ENCODE measurements around the gene NTRK3. TPM values are rescaled to one million over a fixed set of nuclear protein-coding genes. Genes with fewer than 3 reads are reported as not detected.

NTRK3 gene
- total RNA-seq, 4 donors from 2014 or later: 0.35 to 5.8 (median 3.0) TPM

DNA sequence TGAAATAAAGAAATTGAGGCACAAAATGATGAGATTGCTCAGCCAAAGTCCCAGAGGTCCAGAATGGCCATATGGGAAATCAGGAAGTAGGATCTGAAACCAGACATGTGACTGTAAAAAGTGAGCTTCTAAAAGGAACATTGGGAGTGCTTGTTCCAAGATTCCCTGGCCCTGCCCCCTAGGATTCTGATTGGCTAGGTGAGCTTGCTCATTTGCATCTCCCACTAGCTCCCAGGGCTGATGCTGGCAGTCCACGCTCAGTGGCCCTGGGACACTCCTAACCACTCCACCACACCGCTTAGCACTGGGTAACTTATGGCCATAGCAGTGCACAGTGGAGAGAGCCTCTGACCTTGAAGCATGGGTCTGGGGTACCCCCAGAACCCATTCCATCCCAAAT is 326.7 kb downstream of the NTRK3 start:
- Histone ChIP-seq H3K4me3 (no peak overlapping the region), H3K9me3 (no peaks in the 10 kb centered on the region), H3K27me3 (no peaks in the 10 kb centered on the region), H3K4me1 (no peaks in the 10 kb centered on the region), H3K27ac (no peak overlapping the region), H3K36me3 (no peaks in the 10 kb centered on the region)
- no peak for TF ChIP-seq POLR2A (IDR thresholded peaks at IDR 0.05)
- TF ChIP-seq, protein P1, sequence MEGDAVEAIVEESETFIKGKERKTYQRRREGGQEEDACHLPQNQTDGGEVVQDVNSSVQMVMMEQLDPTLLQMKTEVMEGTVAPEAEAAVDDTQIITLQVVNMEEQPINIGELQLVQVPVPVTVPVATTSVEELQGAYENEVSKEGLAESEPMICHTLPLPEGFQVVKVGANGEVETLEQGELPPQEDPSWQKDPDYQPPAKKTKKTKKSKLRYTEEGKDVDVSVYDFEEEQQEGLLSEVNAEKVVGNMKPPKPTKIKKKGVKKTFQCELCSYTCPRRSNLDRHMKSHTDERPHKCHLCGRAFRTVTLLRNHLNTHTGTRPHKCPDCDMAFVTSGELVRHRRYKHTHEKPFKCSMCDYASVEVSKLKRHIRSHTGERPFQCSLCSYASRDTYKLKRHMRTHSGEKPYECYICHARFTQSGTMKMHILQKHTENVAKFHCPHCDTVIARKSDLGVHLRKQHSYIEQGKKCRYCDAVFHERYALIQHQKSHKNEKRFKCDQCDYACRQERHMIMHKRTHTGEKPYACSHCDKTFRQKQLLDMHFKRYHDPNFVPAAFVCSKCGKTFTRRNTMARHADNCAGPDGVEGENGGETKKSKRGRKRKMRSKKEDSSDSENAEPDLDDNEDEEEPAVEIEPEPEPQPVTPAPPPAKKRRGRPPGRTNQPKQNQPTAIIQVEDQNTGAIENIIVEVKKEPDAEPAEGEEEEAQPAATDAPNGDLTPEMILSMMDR (IDR thresholded peaks at IDR 0.05): no peak
- no peak for DNase-seq

DNA sequence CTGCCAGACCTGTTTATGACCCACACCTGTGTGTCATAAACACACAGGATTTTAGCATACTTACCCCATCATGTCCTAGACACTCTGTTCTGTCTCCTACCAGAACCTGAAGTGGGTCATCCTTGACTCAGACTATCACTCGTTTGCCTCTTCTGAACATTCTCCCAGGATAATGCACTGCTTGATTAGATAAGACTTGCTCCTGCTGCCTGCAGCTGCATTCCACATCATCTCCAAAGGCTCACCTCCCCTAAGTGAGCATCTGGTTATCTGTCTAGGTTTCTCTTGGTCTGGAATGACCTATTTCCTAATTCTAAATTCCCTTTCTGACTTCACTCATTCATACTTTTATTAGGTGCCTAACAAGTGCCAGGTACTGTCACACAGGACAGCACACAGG is 332.1 kb downstream of the NTRK3 start:
- Histone ChIP-seq H3K27ac (no peak overlapping the region), H3K9me3 (no peaks in the 10 kb centered on the region), H3K36me3 (no peaks in the 10 kb centered on the region), H3K4me1 (no peaks in the 10 kb centered on the region), H3K4me3 (no peak overlapping the region), H3K27me3 (no peaks in the 10 kb centered on the region)
- no peak for TF ChIP-seq POLR2A (IDR thresholded peaks at IDR 0.05)
- TF ChIP-seq, protein P1 (IDR thresholded peaks at IDR 0.05): no peak
- no peak for DNase-seq

DNA sequence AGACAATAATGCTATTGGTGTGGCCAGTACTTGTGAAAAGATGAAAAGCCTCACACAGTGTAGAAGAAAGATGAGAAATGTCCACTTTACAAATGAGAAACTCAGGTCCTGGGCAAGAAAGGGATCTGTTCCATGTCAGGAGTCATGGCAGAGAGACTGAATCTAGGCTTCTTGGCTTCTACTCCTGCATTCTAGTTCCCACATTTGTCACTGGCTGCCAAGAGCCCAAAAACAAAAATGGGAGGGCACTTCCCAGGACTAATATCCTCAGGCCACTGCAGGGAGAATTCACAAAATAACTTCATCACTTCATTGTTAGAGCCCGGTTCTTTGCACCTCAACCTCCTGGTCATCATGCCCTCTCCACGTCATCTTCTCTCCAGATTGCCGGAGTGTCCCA is 337.5 kb downstream of the NTRK3 start:
- TF ChIP-seq, protein P1 (IDR thresholded peaks at IDR 0.05): no peak
- no peak for TF ChIP-seq POLR2A (IDR thresholded peaks at IDR 0.05)
- no peak for DNase-seq
- no peak overlapping the region for H3K4me3 ChIP-seq
- H3K27ac ChIP-seq: no peak overlapping the region
- H3K4me1 ChIP-seq: no peaks in the 10 kb centered on the region
- H3K9me3 ChIP-seq: no peaks in the 10 kb centered on the region
- H3K27me3 ChIP-seq: no peaks in the 10 kb centered on the region
- no peaks in the 10 kb centered on the region for H3K36me3 ChIP-seq

DNA sequence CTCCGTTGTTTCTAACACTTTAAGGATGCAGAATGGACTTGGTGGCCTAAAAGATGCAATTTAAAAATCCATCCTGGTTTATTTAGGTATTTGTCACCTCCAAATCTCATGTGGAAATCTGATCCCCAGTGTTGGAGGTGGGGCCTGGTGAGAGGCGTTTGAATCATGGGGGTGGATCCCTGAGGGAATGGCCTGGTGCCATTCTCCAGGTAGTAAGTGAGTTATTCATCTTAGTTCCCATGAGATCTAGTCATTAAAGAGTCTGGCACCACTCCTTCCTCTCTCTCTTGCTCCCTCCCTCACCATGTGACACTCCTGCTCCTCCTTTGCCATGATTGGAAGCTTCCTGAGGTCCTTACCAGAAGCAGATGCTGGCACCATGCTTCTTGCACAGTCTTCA is 339.1 kb downstream of the NTRK3 start:
- no peaks in the 10 kb centered on the region for H3K27me3 ChIP-seq
- no peak overlapping the region for H3K27ac ChIP-seq
- no peaks in the 10 kb centered on the region for H3K9me3 ChIP-seq
- H3K4me1 ChIP-seq: no peaks in the 10 kb centered on the region
- no peak for TF ChIP-seq POLR2A (IDR thresholded peaks at IDR 0.05)
- TF ChIP-seq, protein P1 (IDR thresholded peaks at IDR 0.05): no peak
- DNase-seq: no peak
- no peaks in the 10 kb centered on the region for H3K36me3 ChIP-seq
- no peak overlapping the region for H3K4me3 ChIP-seq

DNA sequence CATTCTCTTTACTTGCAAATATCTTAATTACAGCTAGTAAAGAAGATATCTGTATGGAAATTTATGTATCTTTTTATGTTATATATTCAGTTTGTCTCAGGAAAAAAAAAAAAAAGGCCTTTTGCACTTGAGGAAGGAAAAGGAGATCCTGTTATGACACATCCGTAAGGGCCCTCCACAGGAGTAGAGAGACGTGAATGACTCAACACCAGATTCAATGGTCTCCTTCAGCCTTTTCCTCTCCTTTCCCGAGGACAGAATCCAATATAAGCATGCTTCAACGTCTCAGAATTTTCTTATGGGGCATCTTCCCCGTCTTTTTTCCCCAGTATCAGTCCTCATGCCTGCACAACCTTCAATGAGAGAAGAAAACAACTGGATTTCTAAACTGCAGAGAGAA is 340.3 kb downstream of the NTRK3 start:
- no peak for DNase-seq
- Histone ChIP-seq H3K27ac (no peak overlapping the region), H3K4me1 (no peaks in the 10 kb centered on the region), H3K27me3 (no peaks in the 10 kb centered on the region), H3K36me3 (no peaks in the 10 kb centered on the region), H3K4me3 (no peak overlapping the region), H3K9me3 (no peaks in the 10 kb centered on the region)
- no peak for TF ChIP-seq POLR2A (IDR thresholded peaks at IDR 0.05)
- TF ChIP-seq, protein P1 (IDR thresholded peaks at IDR 0.05): no peak

DNA sequence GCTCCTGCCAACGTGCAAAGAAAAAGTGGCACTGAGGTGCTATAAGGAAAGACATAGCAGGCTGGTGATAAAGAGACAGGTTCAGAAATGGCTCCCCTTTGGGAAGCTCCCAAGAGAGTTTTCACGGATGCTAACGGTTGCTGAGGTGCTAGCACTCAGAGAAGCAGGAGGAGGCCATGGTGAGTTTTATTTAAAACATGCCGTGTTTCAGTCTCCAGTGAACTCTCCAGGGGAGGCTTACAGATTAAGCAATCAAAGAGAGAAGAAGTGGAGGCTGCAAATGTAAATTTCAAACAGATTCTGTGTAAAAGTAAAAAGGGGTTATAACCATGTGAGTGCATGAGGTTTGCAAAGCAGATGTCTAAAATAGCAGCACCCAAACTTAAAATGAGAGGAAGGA is 346.2 kb downstream of the NTRK3 start:
- no peaks in the 10 kb centered on the region for H3K27me3 ChIP-seq
- TF ChIP-seq, protein P1 (IDR thresholded peaks at IDR 0.05): no peak
- TF ChIP-seq POLR2A (IDR thresholded peaks at IDR 0.05): no peak
- H3K4me1 ChIP-seq: no peaks in the 10 kb centered on the region
- H3K36me3 ChIP-seq: no peaks in the 10 kb centered on the region
- no peak overlapping the region for H3K27ac ChIP-seq
- DNase-seq: no peak
- H3K9me3 ChIP-seq: no peaks in the 10 kb centered on the region
- H3K4me3 ChIP-seq: no peak overlapping the region
